RWPE2 (cell line): ENCODE data around the gene RAPGEF2.
"Not testable (repeated sequence)": the region's sequence is repeated elsewhere in the genome, so short reads cannot be mapped to it uniquely, and the experiment has no call there.

Experiments used
- ATAC-seq: fragments of 200-7000 bp; cut with Tn5 transposase; 3 replicates; pipeline ENCODE4 v1.9.1; 2021; ENCODE audit warnings: low read depth
- DNase-seq: peaks from one replicate; pipeline ENCODE4 v3.0.0-alpha.2; 2020; ENCODE audit warnings: low spot score
- H3K27ac ChIP-seq: fragments of 450-650 bp; 2 replicates; pipeline ENCODE4 v1.5.1; 2017; ENCODE audit warnings: mild to moderate bottlenecking; ENCODE audit not compliant: poor library complexity, severe bottlenecking
- H3K27me3 ChIP-seq: fragments of 250-450 bp; sonication (Bioruptor Pico); 2 replicates; pipeline ENCODE4 v1.5.1; 2021; ENCODE audit warnings: mild to moderate bottlenecking, moderate library complexity; ENCODE audit not compliant: insufficient read depth, poor library complexity, severe bottlenecking
- H3K36me3 ChIP-seq: fragments of 250-450 bp; sonication (Bioruptor Pico); 2 replicates; pipeline ENCODE4 v1.5.1; 2020; ENCODE audit warnings: low read depth, mild to moderate bottlenecking, moderate library complexity
- H3K4me1 ChIP-seq: fragments of 250-450 bp; sonication (Bioruptor Pico); 2 replicates; pipeline ENCODE4 v1.5.1; 2021; ENCODE audit warnings: mild to moderate bottlenecking, moderate library complexity; ENCODE audit not compliant: insufficient read depth, poor library complexity, severe bottlenecking
- H3K4me3 ChIP-seq: fragments of 250-450 bp; sonication (Bioruptor Pico); 2 replicates; pipeline ENCODE4 v1.5.1; 2021; ENCODE audit warnings: mild to moderate bottlenecking, moderate library complexity; ENCODE audit not compliant: severe bottlenecking
- H3K9me3 ChIP-seq: fragments of 250-450 bp; sonication (Bioruptor Pico); 2 replicates; pipeline ENCODE4 v1.5.1; 2021; ENCODE audit warnings: mild to moderate bottlenecking, moderate library complexity; ENCODE audit not compliant: severe bottlenecking
- TF ChIP-seq, protein P1 (sequence below): fragments of 450-650 bp; IDR thresholded peaks from one replicate; pipeline ENCODE4 v1.5.1; 2017; ENCODE audit warnings: mild to moderate bottlenecking, moderate library complexity; ENCODE audit not compliant: poor library complexity, severe bottlenecking

RAPGEF2 gene

DNA sequence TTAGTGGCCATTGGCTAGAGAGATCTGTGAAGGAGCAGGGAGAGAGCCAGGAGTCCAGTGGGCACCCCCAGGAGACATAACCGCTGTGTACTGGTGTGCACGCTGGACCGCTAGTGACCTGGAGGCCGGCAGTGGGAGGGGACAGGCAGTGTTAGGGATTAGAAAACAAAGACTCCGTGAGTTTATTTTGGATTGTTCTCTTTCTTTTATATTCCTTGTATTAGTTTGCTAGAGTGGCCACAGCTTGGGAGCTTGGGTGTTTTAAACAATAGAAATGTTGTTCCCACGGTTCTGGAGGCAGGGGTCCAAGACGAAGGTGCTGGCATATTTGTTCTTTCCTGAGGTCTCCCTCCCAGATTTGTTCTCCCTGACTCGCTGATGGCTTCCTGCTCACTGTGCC is 266.4 kb downstream of the RAPGEF2 start:
- no peaks in the 10 kb centered on the region for H3K36me3 ChIP-seq
- no peak overlapping the region for H3K27ac ChIP-seq
- H3K4me3 ChIP-seq: no peak overlapping the region
- H3K4me1 ChIP-seq: peaks cover 10% of the 10 kb centered on the region
- no peaks in the 10 kb centered on the region for H3K27me3 ChIP-seq
- no peaks in the 10 kb centered on the region for H3K9me3 ChIP-seq
- no peak for ATAC-seq
- DNase-seq: no peak
- TF ChIP-seq, protein P1, sequence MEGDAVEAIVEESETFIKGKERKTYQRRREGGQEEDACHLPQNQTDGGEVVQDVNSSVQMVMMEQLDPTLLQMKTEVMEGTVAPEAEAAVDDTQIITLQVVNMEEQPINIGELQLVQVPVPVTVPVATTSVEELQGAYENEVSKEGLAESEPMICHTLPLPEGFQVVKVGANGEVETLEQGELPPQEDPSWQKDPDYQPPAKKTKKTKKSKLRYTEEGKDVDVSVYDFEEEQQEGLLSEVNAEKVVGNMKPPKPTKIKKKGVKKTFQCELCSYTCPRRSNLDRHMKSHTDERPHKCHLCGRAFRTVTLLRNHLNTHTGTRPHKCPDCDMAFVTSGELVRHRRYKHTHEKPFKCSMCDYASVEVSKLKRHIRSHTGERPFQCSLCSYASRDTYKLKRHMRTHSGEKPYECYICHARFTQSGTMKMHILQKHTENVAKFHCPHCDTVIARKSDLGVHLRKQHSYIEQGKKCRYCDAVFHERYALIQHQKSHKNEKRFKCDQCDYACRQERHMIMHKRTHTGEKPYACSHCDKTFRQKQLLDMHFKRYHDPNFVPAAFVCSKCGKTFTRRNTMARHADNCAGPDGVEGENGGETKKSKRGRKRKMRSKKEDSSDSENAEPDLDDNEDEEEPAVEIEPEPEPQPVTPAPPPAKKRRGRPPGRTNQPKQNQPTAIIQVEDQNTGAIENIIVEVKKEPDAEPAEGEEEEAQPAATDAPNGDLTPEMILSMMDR: no peak

DNA sequence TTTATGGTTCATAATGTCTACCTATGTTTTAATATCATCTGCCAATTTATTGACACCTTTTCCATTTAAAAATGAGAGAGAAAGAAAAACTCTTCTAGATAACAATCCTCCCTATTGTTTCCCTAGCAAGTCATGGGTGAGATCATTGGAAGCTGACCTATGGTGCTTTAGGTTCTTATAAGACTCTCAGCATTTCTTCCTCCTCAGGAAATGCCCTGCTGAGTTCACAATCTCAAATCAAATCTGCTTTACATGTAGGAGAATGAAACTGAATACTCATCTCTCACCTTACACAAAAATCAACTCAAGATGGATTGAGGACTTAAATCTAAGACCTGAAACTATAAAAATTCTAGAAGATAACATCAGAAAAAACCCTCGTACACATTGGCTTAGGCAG is 267.4 kb downstream of the RAPGEF2 start:
- TF ChIP-seq, protein P1: no peak
- no peaks in the 10 kb centered on the region for H3K9me3 ChIP-seq
- no peak overlapping the region for H3K27ac ChIP-seq
- DNase-seq: no peak
- H3K4me1 ChIP-seq: peaks cover 10% of the 10 kb centered on the region
- H3K27me3 ChIP-seq: no peaks in the 10 kb centered on the region
- no peaks in the 10 kb centered on the region for H3K36me3 ChIP-seq
- no peak for ATAC-seq
- H3K4me3 ChIP-seq: no peak overlapping the region

DNA sequence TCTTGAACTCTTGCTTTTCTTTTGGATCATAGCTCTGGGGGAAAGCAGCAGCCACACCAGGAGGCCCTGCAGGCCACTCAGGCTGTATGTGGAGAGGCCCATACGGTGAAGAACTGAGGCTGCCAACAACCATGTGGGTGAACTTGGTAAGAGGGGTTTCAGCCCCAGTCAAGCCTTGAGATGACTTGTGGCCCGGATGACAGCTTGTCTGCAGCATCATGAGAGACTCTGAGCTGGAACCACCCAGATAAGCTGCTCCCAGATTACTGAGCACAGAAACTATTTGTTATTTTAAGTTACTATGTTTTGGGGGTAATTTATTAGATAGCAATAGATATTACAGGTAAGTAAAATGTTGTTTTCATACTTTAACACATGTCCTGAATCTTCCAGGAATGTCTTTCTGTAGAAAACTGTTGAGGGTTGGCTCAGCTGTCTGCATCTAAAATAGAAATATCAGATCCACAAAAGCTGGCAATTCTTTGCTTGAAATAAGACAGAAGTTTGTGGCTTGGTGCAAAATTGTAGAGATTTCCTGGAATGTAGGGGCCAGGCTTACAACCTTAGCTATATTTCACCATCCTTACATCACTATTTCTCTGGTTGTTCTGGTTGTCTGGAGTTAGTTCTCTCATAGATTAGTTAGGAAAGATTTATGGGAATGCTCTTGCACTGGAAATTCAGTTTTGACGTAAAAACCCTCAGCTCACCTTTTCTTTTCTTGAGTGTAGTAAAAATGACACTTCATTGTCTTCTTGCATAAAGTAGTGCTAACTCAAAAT is 272.1 kb downstream of the RAPGEF2 start:
- no peak for ATAC-seq
- H3K4me3 ChIP-seq: no peak overlapping the region
- no peaks in the 10 kb centered on the region for H3K4me1 ChIP-seq
- H3K27me3 ChIP-seq: no peaks in the 10 kb centered on the region
- H3K36me3 ChIP-seq: no peaks in the 10 kb centered on the region
- H3K9me3 ChIP-seq: no peaks in the 10 kb centered on the region
- no peak overlapping the region for H3K27ac ChIP-seq
- TF ChIP-seq, protein P1: no peak
- DNase-seq: no peak

DNA sequence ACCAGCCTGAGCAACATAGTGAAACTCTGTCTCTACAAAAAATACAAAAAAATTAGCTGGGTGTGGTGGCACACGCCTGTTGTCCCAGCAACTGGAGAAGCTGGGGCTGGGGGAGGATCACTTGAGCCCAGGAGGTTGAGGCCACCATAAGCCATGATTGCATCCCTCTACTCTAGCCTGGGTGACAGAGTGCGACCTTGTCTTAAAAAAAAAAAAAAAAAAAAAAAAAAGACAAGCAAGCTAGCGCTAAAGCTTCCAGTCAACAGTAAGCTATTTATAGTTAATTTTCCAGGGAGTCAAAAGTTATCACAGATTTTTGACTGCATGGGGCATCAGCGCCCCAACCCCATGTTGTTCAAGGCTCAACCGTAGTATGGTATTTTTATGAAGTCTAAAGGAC is 273.4 kb downstream of the RAPGEF2 start:
- no peak for ATAC-seq
- TF ChIP-seq, protein P1: no peak
- no peaks in the 10 kb centered on the region for H3K4me1 ChIP-seq
- H3K27ac ChIP-seq: no peak overlapping the region
- no peaks in the 10 kb centered on the region for H3K27me3 ChIP-seq
- DNase-seq: no peak
- H3K9me3 ChIP-seq: no peaks in the 10 kb centered on the region
- H3K36me3 ChIP-seq: no peaks in the 10 kb centered on the region
- H3K4me3 ChIP-seq: no peak overlapping the region

DNA sequence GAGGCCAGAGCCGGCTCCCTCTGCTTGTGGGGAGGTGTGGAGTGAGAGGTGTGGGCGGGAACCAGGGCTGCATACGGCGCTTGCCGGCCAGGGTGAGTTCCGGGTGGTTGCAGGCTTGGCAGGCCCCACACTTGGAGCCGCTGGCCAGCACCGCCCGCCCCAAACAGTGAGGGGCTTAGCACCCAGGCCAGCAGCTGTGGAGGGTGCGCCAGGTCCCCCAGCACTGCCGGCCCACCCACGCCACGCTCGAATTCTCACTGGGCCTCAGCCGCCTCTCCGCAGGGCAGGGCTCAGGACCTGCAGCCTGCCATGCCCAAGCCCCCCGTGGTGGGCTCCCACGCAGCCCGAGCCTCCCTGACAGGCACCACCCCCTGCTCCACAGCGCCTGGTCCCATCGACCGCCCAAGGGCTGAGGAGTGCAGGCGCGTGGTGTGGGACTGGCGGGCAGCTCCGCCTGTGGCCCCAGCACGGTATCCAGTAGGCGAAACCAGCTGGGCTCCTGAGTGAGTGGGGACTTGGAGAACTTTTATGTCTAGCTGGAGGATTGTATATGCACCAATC is 275.3 kb downstream of the RAPGEF2 start:
- H3K4me1 ChIP-seq: no peaks in the 10 kb centered on the region
- TF ChIP-seq, protein P1: no peak
- no peak overlapping the region for H3K4me3 ChIP-seq
- no peaks in the 10 kb centered on the region for H3K27me3 ChIP-seq
- DNase-seq: no peak
- no peaks in the 10 kb centered on the region for H3K36me3 ChIP-seq
- no peak overlapping the region for H3K27ac ChIP-seq
- ATAC-seq: no peak
- H3K9me3 ChIP-seq: no peaks in the 10 kb centered on the region

DNA sequence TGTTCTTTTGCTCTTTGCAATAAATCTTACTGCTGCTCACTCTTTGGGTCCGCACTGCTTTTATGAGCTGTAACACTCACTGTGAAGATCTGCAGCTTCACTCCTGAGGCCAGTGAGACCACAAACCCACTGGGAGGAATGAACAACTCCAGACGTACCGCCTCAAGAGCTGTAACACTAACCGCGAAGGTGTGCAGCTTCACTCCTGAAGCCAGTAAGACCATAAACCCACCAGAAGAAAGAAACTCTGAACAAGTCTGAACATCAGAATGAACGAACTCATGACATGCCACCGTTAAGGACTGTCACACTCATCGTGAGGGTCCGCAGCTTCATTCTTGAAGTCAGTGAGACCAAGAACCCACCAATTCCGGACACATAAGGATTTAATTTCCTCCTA is 276.2 kb downstream of the RAPGEF2 start:
- H3K27me3 ChIP-seq, DNase-seq, H3K4me3 ChIP-seq, H3K4me1 ChIP-seq, H3K36me3 ChIP-seq, ATAC-seq, H3K27ac ChIP-seq, H3K9me3 ChIP-seq: not testable (repeated sequence)
